Superior temporal gyrus (tissue), 1 donor: Measurements from ENCODE around the gene FNDC8.
"Not testable (repeated sequence)": the region's sequence is repeated elsewhere in the genome, so short reads cannot be mapped to it uniquely, and the experiment has no call there.

ENCODE experiments used
- DNase-seq: peaks from one replicate; pipeline ENCODE4 v3.0.0-alpha.2; 2016; ENCODE audit errors: extremely low spot score

Gene FNDC8

DNA sequence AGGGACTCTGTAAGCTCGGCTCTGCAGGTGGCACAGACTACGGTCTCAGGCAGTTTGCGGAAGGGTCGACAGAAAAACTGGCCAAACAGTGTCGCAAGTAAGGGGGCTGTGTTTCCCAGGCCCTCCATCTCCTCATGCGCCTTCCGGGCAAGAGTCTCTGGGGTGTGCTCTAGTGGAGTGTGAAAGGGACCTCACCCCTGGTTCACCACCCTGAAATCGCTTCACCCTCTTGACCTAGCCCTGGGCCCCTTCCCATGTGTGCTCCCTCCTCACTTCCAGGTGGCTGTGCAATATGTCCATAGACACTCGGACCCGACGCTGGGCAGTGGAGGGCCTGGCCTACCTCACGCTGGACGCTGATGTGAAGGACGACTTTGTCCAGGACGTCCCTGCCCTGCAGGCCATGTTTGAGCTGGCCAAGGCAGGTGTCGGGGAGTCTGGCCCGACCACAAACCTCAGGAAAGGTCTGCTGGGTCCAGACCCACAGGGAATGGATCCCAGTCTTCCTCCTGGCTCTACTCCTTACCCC lies 48.5 kb downstream of the FNDC8 start:
- no peak for DNase-seq

DNA sequence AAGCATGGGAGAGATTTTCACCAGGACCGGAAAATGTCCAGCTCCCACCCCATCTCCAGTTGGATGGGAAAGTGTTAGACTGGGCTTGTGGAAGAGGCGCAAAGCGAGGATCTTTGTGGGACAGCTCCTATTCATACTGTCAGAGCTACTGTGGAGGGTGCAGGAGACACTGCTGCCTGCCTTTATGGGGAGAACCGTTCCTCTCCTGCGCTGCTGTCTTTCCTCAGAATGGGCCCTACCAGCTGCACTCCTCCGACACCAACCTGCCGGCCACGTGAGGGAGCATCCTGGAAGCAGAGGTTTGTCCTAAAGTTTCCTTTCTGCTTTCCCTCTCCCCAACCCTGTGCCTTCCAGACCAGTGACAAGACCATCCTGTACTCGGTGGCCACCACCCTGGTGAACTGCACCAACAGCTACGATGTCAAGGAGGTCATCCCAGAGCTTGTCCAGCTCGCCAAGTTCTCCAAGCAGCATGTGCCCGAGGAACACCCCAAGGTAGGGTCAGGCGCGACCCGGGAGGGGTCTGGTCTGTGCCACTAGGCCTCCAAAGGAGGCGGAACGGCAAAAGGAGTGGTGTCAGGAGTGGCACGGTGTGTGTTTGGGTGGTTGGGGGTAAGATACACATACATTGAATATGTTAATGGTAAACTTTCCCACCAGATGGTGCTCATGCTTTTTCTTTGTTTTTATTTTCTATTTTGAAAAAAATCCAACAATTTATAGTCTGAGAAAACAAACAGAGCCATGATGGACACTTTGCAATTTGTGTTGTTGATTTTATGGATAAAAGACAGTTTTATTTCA lies 49.8 kb downstream of the FNDC8 start:
- DNase-seq, result peak; percentile 37

DNA sequence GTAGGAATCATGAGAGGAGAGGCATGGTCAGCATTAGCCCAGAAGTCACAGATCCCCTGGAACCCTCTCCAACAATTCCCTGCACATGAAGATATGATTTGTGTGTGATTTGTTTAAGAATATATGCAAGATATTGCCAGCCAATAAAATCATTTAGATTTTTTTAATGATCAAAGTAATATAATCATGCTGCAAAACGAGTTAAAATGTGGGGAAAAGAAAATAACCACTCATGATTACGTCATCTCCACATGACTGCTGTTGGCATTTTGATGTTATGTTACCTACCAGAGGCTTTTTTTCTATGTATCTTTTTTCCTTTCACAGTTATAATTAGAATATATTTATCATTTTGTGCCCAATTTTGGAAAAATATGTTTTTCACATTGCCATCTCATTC lies 50.4 kb downstream of the FNDC8 start:
- no peak for DNase-seq

DNA sequence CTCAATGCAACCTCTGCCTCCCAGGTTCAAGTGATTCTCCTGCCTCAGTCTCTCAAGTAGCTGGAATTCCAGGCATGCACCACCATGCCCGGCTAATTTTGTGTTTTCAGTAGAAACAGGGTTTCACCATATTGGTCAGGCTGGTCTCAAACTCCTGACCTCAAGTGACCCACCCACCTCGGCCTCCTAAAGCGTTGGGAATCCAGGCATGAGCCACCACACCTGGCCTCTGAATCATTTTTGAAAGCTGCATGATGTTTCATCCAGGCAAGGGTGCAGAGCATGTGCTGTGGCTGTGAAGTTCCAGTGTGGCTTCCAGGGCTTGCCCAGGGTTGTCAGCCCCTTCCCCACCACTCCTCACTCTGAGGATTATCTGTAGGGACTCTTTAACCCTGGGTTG lies 50.9 kb downstream of the FNDC8 start:
- not testable (repeated sequence) for DNase-seq

DNA sequence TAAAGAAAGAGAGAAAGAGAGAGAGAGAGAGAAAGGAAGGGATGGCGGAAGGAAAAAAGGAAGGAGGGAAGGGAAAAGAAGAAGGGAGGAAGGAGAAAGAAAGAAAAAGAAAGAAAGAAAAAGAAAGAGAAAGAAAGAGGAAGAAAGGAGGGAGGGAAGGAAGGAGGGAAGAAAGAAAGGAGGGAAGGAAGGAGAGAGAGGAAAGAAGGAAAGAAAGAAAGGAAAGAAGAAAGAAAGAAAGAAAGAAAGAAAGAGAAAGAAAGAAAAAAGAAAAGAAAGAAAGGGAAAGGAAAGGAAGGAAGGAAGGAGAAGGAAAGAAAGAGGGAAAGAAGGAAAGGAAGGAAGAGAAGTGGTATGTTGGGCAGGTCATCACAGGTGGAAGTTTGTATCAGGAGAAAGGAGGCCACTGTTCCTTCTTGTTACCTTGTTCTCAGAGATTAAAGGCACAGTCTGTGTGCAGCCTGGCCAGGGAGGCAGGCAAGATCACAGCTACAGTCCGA lies 53.5 kb downstream of the FNDC8 start:
- no peak for DNase-seq

DNA sequence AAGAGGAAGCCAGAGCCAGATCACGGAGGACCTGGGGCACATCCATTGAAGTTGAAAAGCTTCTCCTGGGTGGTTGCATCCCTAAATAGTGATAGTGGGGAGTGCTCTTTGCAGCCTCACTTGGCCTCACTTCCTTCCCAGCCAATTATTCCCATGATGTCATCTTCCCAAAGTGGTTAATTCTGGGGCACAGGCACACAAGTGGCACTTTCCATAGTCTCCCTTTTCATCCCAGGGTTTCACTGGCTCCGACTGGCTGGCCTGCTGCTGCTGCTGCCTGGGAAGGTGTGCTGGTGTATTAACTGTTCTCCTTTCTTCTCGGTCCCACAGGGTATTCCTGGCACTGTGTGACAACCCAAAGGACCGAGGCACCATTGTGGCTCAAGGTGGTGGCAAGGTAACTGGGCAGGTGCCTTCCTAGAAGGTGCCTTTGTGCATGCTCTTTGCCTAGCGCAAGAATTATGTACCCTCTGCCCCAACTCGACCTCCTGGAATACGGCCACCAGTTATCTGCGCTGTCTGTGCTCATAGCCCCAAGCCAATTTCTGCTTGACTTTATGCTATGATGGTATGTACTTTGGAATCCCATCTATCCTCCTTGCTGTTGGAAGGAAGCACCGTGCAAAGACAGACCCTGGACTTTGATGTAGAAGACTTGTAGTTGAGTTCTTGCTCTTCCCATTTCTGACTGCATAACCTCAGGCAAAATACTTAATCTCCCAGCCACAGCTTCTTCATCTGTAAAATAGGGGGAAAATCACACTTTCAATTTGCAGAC lies 54.4 kb downstream of the FNDC8 start:
- no peak for DNase-seq

DNA sequence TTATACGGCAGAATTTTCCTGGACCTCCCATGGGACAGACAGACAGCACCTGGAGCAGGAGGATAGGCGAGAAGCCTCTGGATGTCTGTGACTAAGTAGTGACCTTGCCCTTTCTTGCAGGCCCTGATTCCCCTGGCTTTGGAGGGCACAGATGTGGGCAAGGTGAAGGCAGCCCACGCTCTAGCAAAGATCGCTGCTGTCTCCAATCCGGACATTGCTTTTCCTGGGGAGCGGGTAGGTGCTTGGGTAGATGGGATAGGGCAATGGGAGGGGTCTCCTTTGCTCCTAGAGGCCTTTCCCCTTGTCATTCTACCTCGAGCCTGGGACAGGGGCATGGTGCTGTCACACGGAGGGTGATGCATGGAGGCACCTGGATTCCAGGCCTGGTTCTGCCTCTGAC lies 55.5 kb downstream of the FNDC8 start:
- no peak for DNase-seq

DNA sequence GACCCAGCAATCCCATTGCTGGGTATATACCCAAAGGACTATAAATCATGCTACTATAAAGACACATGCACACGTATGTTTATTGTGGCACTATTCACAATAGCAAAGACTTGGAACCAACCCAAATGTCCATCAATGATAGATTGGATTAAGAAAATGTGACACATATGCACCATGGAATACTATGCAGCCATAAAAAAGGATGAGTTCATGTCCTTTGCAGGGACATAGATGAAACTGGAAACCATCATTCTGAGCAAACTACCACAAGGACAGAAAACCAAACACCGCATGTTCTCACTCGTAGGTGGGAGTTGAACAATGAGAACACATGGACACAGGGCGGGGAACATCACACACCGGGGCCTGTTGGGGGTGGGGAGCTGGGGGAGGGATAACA lies 58.0 kb downstream of the FNDC8 start:
- DNase-seq, result not testable (repeated sequence)
